GM12878 (cell line): ENCODE data around the gene KTN1.

Experiments used
- CBX5 ChIP-seq: sonication (generic); IDR thresholded peaks from 2 replicates; pipeline ENCODE4 v1.6.1; 2016; ENCODE audit warnings: low read depth, moderate library complexity, mild to moderate bottlenecking, inconsistent platforms
- FOS ChIP-seq: IDR thresholded peaks from 3 replicates; pipeline ENCODE4 v1.6.1; 2011; ENCODE audit warnings: borderline replicate concordance; ENCODE audit not compliant: insufficient read length; ENCODE audit errors: extremely low read depth
- TF ChIP-seq, protein P1 (sequence below), 3 experiments: IDR thresholded peaks in 2 of 3; conservative IDR thresholded peaks in 1 of 3; 2 replicates each; pipeline ENCODE4 v1.5.1; 2011; ENCODE audit warnings: low read depth in 3 of 3, low read length in 3 of 3, mild to moderate bottlenecking in 3 of 3, control low read depth in 2 of 3, moderate library complexity in 2 of 3, inconsistent platforms in 1 of 3, mixed read lengths in 1 of 3; ENCODE audit not compliant: control insufficient read depth in 2 of 3, insufficient read depth in 1 of 3; ENCODE audit errors: extremely low read depth in 1 of 3
- TF ChIP-seq, protein P2 (sequence below): IDR thresholded peaks from 2 replicates; pipeline ENCODE4 v1.6.1; 2012; ENCODE audit warnings: low read depth, low read length, improper control_type of control experiment

DNA sequence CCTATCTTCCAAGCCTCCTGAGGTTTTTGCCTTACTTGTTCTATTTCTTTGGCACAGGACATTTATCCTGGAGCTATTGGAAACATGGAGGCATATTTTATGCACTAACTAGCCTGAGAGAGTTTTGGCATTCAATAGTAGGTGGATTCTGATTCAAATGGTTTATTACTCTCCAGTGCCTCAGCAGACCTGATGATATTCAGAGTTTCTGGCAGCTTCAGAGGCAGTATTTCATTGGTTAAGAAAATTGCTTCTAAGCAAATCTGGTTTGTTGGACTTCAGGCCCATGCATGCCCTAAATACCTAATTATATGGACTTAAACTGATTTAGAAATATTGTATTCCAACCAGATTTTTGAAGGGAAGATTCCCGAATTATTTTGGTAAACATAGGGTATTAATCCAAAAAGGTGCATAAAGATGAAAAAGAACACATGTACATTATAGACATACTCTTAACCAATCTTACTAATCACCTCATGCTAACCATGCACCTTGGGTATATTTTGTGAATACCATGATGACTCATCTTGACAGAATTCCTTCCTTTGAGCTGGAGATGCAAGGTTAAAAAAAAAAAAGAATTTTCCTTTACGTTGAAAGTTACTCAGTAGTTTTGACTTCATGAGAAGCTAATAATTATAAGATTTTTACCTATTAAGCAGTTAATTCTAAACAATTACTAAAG is 44.3 kb upstream of the KTN1 start:
- TF ChIP-seq, protein P1, sequence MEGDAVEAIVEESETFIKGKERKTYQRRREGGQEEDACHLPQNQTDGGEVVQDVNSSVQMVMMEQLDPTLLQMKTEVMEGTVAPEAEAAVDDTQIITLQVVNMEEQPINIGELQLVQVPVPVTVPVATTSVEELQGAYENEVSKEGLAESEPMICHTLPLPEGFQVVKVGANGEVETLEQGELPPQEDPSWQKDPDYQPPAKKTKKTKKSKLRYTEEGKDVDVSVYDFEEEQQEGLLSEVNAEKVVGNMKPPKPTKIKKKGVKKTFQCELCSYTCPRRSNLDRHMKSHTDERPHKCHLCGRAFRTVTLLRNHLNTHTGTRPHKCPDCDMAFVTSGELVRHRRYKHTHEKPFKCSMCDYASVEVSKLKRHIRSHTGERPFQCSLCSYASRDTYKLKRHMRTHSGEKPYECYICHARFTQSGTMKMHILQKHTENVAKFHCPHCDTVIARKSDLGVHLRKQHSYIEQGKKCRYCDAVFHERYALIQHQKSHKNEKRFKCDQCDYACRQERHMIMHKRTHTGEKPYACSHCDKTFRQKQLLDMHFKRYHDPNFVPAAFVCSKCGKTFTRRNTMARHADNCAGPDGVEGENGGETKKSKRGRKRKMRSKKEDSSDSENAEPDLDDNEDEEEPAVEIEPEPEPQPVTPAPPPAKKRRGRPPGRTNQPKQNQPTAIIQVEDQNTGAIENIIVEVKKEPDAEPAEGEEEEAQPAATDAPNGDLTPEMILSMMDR (IDR thresholded peaks at IDR 0.05 in 2 of 3, conservative IDR thresholded peaks at IDR 0.05 in 1 of 3; ENCODE audit: control insufficient read depth in 2 of 3, extremely low read depth in 1 of 3, insufficient read depth in 1 of 3, low read depth in 3 of 3, low read length in 3 of 3) = no peak
- TF ChIP-seq FOS (no peak), CBX5 (no peak)
- TF ChIP-seq, protein P2, sequence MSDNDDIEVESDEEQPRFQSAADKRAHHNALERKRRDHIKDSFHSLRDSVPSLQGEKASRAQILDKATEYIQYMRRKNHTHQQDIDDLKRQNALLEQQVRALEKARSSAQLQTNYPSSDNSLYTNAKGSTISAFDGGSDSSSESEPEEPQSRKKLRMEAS = no peak
